HG02642 (cell line): ENCODE data around the gene HPSE2.

Source experiments
- ATAC-seq: cut with Tn5 transposase; IDR thresholded peaks from one replicate; pipeline ENCODE4 v1.9.1; 2021; ENCODE audit warnings: mild to moderate bottlenecking; ENCODE audit not compliant: unreplicated experiment, poor library complexity

Gene HPSE2

DNA sequence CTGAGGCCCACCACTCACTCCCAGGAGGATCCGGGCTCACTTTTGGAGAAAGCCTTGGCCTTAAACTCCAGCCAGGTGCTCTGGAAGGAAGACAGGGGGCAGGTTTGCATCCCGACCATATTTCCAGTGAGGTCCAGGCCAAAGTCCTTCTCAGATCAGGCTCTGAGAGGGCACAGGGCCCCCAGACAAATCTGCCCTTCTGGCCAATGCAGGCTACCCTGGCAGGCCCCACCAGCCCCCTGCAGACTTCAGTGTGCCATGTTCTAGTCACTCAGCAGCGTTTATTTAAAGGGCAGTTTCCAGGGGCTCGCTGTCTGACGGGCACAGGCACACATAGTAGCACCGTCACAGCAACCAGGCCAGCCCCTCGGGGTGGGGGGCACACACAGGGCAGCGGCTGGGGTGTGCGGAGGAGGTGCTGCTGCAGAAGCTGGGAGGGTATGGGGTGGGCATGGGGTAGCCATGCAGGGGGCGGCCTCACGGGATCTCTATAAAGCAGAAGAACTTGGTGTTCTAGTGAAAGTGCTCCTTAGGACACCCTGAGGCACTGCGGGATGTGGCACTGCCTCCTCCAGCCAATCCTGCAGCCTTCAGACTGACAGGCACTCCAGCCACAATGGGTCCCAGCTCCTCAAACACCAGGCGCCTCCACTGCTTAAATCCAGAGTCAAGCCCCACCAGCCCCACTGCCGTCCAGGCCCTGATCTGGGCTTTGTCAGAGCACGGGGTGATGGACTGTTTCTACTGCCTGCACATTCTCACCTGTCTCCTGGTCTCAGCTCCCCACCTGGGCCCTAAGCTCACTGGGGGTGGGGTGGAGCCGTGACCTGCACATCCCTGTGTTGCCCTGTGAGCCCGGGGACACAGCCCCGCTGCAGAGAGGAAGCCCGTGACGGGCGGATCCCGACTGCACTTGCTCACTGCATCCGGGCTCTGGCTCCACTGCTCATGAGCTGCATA is 811.1 kb downstream of the HPSE2 start:
- ATAC-seq = no peak

DNA sequence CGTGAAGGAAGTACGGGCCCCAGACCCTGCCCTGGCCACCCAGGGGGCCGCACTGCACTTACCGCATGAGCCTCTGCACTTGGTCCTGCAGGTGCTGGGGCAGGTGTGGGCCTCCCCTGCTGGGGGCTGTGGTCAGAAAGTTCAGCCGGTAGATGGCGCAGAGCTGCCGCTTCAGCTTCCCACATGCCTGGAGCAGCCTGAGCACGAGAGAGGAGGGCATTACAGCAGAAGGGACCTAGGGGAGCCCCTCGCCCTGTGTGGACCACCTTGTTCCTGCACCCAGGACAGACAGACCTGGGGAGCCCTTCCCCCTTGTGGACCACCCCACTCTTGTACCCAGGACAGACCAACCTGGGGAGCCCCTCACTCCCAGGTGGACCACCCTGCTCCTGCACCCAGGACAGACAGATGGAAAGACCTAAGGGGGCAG is 811.9 kb downstream of the HPSE2 start:
- ATAC-seq = no peak

DNA sequence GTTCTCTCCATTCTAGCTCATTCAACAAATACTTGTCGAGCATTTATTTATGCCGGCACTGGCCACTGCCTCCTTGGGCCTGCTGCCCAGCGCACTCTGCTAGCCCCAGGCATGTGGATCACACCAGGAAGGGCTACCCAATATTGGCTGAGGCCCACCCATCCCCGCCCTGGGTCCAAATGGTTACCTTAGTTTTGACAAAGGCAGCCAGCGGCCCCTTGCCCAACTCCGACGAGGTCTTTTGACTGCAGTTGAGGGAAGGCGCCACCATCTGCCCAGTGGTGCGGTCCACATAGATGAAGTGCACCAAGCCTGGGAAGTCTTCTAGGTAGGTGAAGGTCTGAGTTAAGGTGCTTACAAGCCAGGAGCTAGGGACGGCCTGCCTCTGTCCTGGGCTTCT is 813.5 kb downstream of the HPSE2 start:
- ATAC-seq = no peak

DNA sequence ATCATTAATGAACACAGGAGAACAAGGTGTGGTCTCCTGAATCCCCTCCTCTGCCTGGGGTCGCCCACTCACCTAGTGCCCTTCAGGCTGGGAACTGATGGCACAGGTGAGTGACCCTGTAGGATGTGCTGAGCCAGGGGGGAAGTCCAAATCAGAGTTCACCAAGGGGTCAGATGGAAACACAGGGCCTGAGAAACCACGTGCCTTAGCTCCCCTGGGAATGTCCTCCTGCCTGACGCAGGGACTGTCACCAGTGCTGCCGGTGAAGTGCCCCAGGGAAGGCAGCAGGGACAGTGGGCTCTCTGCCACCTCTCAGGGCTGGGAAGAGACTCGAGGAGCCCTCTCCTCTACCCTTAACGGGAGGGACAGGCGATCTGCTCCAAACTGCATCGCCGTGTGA is 814.9 kb downstream of the HPSE2 start:
- ATAC-seq = no peak

DNA sequence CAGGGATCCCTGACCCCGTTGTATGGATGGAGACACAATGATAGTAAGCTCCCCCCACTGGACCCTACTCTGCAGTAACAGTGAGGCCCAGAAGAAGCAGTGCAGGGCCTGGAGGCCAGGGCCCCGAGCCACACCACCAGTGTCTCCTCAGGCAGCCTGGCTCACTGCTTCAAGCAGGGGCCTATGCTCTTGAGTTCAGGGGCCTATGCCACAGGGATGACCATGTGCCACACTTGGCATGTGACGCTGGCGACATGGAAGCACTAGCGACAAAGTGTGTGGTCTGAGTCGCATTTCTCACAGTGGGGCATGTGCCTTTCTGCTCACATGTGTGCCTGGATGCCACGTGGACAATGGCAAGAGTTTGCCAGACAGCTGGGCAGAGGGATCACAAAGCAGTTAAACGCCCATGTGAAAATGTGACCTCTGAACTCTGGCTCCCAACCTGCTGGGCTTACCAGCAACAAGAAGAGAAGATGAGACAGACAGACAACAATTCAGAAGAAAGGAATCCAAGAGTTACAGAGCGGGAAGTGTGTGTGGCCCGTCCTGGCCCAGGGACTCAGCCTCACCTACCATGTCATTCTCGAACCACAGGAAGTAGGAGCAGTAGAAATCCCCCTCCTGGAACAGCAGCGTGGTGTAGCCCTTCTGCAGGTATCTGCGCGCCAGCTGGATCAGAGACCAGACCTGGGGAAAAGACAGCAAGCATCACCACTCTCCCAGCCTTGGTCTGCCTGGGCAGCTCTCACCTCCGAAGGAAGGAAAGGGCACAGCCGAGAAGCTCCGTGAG is 816.0 kb downstream of the HPSE2 start:
- ATAC-seq = no peak

DNA sequence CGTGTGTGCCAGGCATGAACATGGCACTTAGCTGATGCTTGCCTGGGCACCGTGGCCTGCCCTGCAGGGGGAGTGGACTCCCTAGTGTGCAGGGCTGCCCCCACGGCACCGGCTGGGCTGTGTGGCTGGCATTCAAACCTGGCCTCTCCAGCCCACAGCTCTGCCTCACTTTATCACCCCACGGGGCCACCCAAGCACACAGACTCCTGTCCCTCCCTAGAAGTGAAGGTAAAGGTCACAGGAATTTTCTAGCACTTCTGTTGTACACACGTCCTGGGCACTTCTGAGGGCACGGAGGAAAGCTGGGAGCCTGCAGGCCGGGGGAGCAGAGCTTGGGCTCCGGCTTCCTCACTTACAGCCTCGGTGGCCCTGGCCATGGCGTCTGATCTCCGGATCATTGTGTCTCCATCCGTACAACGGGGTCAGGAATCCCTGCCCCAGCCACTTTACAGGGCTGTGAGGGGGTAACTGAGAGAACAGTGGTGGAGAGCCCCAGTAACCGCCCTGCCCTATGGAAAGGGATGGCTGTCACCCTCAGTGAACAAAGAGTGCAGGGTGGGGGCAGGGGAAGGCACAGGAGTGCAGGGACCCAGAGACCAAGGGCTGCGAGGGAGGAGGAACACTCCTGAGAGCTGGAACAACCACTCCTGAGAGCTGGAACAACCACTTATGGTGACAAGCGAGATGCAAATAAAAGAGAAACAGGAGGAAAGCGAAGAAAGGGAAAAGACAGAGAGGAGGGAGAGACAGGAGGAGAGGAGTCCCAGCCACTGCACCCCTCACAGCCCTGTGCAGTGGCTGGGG is 816.8 kb downstream of the HPSE2 start:
- ATAC-seq = no peak

DNA sequence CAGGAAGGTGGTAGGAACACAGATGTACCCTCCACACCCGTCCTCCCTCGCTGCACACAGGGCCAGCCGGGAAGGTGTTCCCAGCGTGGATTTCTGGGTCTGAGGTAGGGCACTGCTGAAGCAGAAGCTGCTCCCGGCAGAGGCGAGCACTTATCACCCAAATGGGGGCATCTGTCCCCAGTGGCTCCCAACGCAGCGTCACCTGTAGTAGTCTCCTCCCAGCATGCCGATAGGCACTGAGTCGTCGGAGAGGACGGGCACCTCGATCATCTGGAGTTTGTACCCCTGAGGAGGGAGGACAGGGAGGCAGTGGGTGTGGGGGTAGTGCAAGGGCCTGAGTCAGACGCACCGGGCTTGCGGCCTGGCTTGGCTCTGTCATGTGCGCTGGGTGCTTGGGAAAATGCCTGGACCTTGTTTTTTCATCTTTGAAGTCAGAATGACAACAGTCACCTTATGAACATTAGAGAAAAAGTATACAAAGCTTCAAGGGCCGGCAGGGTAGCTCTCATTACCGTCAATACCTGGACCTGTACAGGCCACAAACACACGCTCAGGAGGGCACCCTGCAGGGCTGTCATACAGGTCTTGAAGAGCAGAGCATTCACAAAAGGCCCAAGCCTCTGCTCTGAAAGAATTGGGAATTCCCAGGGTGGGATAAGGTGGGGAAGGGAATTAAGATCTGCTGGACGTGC is 817.5 kb downstream of the HPSE2 start:
- no peak for ATAC-seq

DNA sequence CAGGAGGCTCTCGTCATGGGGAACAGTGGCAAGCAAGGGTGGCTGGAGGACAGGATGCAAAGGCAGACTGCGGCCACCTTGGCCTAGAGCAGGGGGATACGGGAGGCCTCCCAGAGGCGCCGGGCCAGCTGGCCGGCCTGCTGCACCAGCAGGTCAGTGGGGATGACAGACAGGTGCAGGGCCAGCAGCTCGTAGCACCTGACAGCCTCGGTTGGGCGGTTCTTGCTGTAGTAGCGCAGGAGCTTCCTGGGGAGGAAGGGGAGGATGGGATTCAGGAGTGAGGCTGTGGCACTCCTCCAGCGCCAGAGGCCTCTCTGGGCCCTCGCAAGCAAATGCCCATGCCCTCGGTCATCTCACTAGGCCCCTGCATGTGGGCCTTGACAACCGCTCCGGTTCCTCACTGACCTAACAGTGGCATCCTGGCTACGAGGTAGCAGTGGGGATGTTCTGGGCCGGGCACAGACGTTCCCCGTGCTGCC is 818.1 kb downstream of the HPSE2 start:
- ATAC-seq = no peak

DNA sequence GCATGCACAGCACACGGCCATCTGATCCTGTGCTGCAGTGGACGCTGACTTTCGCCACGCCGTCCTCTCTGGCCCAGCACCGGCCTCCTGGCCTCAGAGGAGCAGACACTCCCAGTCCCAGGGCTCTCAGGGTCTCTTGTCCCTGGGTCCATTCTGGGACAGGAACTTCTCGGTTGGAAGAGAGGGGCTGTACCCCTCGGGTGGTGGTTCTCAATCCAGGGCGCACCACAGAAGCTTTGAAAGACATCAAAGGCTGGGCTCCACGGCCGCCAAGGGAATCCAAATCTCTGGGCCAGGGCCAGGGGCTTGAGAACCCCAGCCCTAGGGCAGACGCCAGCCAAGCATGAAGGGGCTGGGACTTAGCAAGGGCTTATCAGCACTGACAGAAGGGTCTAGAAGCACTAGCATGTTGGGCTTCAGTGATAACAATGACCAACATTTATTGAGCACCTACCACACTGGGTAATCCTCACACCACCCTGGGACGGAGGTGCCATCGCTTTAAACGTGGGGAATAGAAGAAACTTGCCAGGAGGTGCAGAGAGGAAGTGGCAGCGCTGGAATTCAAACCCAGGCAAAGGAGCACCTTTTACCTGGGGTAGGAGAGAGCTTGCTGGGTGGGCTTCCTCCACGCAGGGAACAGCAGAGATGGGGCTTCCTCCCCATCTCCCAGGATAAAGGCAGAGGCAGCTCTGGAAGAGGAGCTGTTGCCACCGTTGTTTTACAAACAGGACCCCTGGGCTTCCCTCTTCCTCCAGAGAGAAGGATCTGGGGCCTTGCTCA is 818.9 kb downstream of the HPSE2 start:
- no peak for ATAC-seq

DNA sequence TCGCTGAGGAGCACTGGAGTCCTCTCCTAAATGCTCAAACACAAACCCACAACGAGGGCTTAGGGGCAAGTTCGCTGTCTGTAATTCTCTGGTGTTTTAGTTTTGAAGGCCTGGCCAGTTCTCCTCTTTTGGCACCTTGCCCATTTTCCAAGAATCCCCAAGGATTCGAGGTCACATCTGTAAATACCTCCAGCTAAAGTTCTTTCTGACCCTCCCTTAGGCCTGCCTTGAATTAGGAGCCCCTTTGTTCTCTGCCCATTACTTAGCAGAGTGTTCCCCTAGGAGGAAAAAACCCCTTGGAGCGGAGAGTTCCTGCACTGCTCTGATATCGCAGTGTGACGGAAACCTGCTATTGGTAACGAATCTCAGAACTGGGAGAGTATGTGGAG is 819.9 kb downstream of the HPSE2 start:
- no peak for ATAC-seq

DNA sequence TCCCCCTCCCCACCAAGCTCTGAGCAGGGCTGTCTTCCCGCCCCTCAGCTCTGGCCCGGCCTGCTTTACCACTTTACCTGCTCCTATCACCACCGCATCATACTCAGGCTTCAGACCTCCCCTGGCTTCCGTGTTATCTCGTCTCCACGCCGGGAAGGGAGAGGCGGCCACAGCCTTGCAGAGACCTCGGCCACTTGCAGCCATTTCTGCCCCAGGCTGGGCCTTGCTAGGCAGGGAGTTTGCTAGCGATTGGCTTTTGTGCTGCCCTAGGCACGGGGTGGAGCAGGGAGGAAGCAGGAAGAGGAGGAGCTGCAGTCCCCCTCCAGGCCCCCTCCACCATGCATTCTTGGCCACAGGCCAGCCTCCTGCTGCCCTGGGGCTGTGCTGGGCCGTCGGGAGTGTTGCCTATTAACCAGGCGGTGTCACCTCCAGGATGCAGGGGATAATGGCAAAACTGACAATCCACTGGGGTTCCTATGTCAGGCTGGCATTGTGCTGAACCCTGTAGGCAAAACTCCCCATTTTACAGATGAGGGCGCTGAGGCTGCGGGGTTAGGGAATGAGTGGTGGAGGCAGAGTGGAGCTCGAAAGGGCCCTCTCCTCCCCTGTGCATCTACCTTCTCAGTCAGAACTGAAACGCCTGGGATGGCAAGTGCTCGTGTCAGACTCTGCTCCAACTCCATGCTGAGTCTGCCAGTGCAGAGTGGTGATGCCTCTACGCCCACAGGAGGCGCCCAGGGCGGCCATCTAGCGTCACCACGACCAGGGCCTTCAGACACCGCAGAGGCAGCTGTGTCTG is 820.5 kb downstream of the HPSE2 start, which contains the start of gene PYROXD2:
PYROXD2 (minus strand) TSS at position 251 of the 799 bp plus-strand sequence; CDS start at position 204, 47 bp downstream.
- ATAC-seq = peak; percentile 46

DNA sequence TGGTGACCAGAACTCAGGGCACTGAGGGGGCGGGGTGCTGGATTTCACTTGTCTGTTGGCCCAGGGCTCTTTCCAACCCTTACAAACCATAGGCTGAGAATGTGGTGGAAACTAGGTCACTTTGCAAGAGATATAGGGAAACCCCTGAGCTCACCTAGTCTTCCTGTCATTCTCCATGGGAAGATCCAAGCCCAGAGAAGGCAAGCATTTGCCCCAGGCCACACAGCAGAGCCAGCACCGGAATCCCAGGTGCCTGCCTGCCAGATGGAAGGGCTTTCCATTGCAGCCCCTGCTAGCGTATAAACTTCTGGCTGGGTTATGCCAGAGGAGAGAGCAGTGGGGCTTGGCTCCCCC is 821.1 kb downstream of the HPSE2 start:
- no peak for ATAC-seq

DNA sequence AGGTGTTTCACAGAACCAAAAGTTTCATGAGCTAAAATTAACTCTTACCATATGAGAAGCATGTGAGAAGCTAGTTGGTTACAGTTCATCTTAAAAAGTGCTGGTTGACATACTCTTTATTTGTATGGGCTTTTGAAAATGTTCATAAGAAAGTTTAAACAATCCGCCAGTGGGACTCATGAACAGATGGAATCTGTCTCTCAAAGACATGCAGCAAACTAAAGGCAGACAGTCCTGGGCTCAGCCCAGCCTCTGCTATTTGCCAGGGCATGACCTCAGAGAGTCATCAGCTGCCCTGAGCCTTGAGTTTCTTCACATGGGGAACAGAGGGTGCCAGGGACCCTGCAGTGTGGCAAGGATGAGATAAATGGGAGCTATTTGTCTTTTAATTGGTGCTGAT is 823.9 kb downstream of the HPSE2 start:
- no peak for ATAC-seq

DNA sequence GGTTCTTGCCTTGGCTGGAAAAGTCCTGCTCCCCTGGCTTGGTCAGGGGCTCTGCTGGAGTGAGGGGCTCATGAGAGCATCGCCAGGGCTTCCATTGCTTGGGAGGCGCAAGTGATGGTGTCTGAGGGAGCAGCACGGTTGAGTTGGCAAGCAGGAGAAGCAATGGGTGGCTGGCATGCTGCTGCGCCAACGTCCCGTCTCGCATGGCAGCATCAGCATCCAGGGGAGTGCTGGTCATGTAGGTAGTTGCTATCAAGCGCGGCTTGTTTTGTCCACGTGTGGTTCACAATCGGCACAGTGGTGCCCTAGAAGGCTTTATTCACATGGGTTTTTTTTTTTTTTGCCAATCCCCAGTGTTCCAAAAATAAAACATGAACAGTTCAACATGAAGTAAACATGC is 824.5 kb downstream of the HPSE2 start:
- no peak for ATAC-seq

DNA sequence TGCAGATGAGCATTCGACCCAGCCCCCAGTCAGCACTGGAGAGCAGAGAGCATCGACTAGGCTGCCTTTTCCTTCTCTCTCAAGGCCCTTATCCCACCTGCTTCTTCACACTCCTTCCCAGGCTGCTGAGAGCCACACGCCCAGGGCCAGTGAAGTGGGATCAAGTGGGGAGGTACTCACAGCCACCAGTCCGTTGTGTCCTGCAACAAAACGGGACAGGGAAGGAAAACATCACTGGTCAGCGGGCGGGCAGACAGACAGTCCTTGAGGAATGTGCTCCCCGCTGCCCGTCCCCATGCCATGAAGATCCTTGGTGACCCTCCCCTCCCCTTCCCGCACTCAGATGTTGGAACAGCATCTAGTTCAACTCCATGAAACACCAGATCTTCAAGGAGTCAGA is 824.9 kb downstream of the HPSE2 start:
- ATAC-seq = no peak

DNA sequence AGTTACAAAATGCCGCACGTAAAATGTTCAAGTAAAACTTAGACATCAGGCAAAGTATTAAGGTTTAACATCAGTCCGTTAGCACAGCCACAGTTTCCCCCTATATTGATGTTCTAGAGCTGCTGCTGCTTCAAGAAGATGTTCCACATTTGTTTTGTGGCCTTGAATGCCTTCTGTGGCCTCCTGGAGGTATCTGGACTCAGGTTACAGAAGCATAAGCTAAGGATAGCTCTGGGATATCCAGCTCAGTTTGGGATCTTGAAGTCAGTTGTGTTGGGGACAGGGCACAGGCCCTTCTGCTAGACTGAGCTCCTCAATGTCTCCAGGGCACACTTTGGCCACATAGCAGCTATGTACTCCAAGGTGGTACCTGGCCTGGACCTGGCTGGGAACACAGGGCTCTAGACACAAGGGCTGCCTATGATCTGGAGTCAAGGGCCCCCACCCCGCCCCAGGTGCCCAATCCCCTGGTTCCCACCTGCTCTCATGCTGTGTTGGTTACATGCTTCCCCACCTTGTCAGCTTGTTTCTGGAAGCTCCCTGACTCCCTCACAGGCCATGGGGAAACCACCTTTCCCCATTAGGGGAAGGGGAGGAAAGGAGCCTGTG is 825.4 kb downstream of the HPSE2 start:
- no peak for ATAC-seq

DNA sequence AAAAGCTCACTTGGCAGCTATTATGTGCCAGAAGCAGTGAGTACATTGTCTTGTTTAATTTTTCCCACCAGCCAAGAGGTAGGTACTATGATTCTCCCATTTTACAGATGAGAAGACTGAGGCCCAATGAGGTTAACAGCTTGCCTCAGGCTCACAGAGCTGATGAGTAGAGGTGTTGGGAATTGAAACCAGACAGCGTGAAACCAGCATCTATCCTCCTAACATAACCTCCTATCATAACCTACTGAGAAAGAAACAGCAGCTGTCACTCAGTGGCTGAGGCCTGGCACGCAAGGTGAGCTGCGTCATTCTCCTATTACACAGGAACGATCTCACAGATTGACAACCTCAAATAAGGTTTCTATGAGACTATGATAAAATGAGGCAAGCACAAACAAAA is 826.9 kb downstream of the HPSE2 start:
- no peak for ATAC-seq

DNA sequence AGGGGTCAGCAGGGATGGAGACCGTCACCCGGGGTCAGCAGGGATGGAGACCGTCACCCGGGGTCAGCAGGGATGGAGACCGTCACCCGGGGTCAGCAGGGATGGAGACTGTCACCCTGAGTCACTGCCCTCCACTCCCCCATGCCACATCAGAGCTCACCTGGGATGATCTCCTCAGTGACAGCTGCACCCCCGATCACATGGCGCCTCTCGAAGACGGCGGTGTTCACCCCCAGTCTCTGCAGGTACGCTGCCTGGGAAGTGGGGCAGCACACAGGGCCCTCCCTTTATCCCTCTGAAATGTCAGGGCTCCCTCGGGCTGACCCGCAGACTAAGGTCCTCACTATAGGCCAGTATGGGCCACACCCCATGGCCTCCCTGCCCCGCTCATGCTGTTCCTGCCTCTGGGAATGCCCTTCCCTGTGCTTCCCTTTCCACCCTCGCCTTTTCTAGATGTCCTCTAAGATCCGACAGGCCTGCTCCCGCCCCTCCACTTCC is 827.9 kb downstream of the HPSE2 start:
- ATAC-seq = no peak
